Hepatocyte (in vitro differentiated cells): ENCODE data around the gene CIC.

Source experiments
- EZH2 ChIP-seq: fragments of 200-600 bp; sonication (generic); IDR thresholded peaks from 2 replicates; pipeline ENCODE4 v1.6.1; 2016; ENCODE audit warnings: antibody characterized with exemption, mild to moderate bottlenecking, borderline replicate concordance
- TF ChIP-seq, protein P1 (sequence below): fragments of 200-600 bp; sonication (generic); IDR thresholded peaks from 2 replicates; pipeline ENCODE4 v1.5.1; 2016; ENCODE audit warnings: antibody characterized with exemption, mild to moderate bottlenecking; ENCODE audit not compliant: poor library complexity

DNA sequence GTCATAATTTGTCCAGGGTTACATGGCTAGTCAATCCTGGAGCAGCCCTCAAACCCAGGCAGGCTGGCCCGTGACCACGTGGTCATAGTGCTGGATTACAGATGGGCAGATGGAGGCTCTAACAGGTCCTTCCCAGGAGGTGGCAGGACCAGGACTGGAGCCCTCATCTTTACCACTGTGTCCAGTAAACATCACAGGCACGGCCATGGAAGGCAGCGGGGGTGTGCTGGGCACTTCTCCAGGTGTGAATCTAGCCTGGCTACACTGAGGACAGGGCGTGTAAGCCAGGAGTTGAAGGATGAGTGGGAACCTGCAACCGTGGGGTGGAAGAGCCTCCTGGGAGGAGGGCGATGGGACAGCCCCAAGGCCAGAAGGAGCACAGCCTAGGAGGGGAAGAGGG lies 6.1 kb downstream of the CIC start:
- no peak for TF ChIP-seq EZH2
- TF ChIP-seq, protein P1, sequence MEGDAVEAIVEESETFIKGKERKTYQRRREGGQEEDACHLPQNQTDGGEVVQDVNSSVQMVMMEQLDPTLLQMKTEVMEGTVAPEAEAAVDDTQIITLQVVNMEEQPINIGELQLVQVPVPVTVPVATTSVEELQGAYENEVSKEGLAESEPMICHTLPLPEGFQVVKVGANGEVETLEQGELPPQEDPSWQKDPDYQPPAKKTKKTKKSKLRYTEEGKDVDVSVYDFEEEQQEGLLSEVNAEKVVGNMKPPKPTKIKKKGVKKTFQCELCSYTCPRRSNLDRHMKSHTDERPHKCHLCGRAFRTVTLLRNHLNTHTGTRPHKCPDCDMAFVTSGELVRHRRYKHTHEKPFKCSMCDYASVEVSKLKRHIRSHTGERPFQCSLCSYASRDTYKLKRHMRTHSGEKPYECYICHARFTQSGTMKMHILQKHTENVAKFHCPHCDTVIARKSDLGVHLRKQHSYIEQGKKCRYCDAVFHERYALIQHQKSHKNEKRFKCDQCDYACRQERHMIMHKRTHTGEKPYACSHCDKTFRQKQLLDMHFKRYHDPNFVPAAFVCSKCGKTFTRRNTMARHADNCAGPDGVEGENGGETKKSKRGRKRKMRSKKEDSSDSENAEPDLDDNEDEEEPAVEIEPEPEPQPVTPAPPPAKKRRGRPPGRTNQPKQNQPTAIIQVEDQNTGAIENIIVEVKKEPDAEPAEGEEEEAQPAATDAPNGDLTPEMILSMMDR = no peak
